ENCODE data around the gene CALD1. TPM values are rescaled to one million over a fixed set of nuclear protein-coding genes. Genes with fewer than 3 reads are reported as not detected.
A peak's percentile ranks its signal among the peaks of the same experiment; 100 is the strongest.

The CALD1 gene
- total RNA-seq, 1 experiment from 2014 or later, result 107 TPM

DNA sequence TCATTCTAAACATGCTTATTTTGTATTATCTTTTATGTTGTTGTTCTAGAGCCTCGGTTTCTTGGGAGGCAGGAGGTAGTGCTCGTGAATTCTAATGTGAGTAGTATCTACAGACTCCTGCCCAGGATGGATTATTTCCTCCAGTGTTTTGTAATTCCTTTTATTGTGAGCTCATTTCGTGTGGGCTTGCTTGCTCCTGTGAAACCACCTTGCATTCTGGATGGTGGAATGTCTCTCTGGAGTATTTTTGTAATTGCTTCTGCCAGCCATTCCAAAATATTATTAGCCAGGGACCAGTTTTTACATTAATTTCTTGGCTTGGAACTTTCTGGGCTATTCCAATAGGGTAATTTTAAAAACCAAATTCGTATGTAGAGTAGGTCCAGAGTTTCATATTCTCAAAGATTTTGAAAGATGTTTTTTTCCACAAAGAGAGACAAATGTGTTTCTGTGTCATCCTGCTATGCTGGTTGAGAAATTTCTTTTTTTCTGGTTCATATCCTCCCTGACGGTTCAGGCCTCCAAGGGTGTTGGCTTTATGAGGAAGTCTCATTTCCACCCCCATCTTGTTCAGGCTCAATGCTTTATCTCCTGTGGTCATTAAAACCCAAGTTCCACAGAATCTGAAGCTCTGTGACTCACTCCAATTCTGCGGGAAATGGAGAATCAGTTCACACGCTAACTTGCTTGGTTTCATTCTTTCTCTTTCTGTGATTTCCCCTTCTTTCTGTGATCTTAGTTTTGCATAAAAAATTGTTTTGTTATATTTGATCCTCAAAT, 41.7 kb upstream of the CALD1 start:
- Histone ChIP-seq H2BK5ac (ENCODE audit: insufficient read length, low read length) (no peak overlapping the region), H4K8ac (replicated peaks; ENCODE audit: insufficient read length, low read depth, low read length) (no peak overlapping the region), H4K20me1 (ENCODE audit: control insufficient read depth, insufficient read depth, insufficient read length) (no peaks in the 10 kb centered on the region), H2BK12ac (ENCODE audit: insufficient read length, low read depth, low read length) (no peak overlapping the region), H3K4me2 (ENCODE audit: insufficient read depth, insufficient read length, low read length) (no peak overlapping the region), H3K56ac (ENCODE audit: insufficient read length, low read depth, low read length) (no peak overlapping the region), H3K23me2 (ENCODE audit: insufficient read length, low read depth, low read length, poor library complexity, severe bottlenecking) (no peaks in the 10 kb centered on the region), H3K23ac (ENCODE audit: insufficient read length, low read depth, low read length) (no peak overlapping the region), H3K4ac (ENCODE audit: low read depth, low read length) (no peak overlapping the region), H3K18ac (ENCODE audit: insufficient read length, low read depth, low read length) (no peak overlapping the region), H3K79me2 (ENCODE audit: insufficient read depth, low read length) (no peaks in the 10 kb centered on the region), H3K27me3 (ENCODE audit: insufficient read depth, low read length) (no peaks in the 10 kb centered on the region), H2AFZ (ENCODE audit: low read length) (no peak overlapping the region), H4K91ac (ENCODE audit: insufficient read length, low read depth, low read length) (no peak overlapping the region), H3K14ac (ENCODE audit: insufficient read depth, low read length) (no peak overlapping the region), H2BK120ac (ENCODE audit: low read depth, low read length, poor library complexity, severe bottlenecking) (no peak overlapping the region), H3K9me3 (ENCODE audit: control insufficient read depth, low read depth, low read length) (no peaks in the 10 kb centered on the region), H3K27ac (ENCODE audit: insufficient read length, low read depth, low read length) (no peak overlapping the region), H3K79me1 (ENCODE audit: insufficient read depth, low read depth, low read length, poor library complexity, severe bottlenecking) (no peaks in the 10 kb centered on the region), H2BK15ac (ENCODE audit: low read depth, low read length) (no peak overlapping the region), H3K9ac (ENCODE audit: extremely low read depth, insufficient read length, low read length) (no peak overlapping the region), H2AK5ac (ENCODE audit: insufficient read length, low read length) (no peak overlapping the region), H3T11ph (ENCODE audit: low read length) (no peak overlapping the region), H3K4me1 (ENCODE audit: insufficient read depth, low read length) (peaks cover 4% of the 10 kb centered on the region; the same call in 1 of the 2 replicates), H4K5ac (ENCODE audit: insufficient read length, low read depth, low read length) (no peak overlapping the region), H2BK20ac (ENCODE audit: low read depth, low read length, poor library complexity, severe bottlenecking) (no peak overlapping the region)
- WGBS (ENCODE audit: extremely low coverage, insufficient read length, low lambda C conversion rate), result no CpG with 5 or more reads among the region's 7 CpGs
- no peak for TF ChIP-seq CTCF (conservative IDR thresholded peaks at IDR 0.05)
- Mint-ChIP-seq H3K27ac (peak overlapping the region in 1 of 3 experiments; percentile 30; a peak in 1 of 7 replicates), H3K9me3 (no peaks in the 10 kb centered on the region), H3K36me3 (ENCODE audit: insufficient read depth in 1 of 3, low read depth in 3 of 3) (no peaks in the 10 kb centered on the region), H3K4me1 (peaks cover 9% of the 10 kb centered on the region in 2 experiments), H3K27me3 (ENCODE audit: low read depth) (no peaks in the 10 kb centered on the region), H3K4me3 (no peak overlapping the region)
- no peak for DNase-seq

Data from H9 (cell line).